Measurements from ENCODE around the gene TTLL11. TPM values are rescaled to one million over a fixed set of nuclear protein-coding genes. Genes with fewer than 3 reads are reported as not detected.
A peak's percentile ranks its signal among the peaks of the same experiment; 100 is the strongest.

Gene TTLL11
- total RNA-seq, 2 donors from 2014 or later, result 4.5 to 6.5 TPM

- DNase-seq, result no peak
- intact Hi-C loops (cut with DNase I), result no loop called here
- ATAC-seq, result no peak
Observed at GRCh38 chr9:121968056-121968455, 125.1 kb downstream of the TTLL11 start.

DNA sequence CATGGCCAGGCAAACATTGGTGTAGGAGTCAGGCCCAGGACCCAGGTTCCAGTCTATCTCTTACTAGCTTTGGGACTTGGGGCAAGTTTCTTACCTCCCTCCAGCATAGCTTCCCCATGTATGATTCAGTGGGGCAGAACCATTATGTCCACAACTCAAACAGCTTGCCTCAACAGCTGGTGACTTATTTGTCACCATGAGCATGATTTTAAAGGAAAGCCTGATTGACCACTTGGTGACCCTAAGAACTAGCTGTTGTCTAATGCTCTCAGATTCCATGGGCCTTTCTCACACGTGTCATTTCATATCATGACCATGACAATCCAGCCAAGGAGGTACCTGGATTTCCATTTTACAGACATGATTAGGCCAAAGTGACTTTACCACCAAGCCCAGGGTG is 126.4 kb downstream of the TTLL11 start:
- intact Hi-C loops (cut with DNase I), result no loop called here
- no peak for ATAC-seq

GRCh38 chr9:121963528-121963995 is 129.5 kb downstream of the TTLL11 start:
- DNase-seq (no peak), ATAC-seq (no peak)
- intact Hi-C loops (cut with DNase I), result no loop called here

More for the DNA sequence above, 126.4 kb downstream of the TTLL11 start:
- DNase-seq, result no peak

DNA sequence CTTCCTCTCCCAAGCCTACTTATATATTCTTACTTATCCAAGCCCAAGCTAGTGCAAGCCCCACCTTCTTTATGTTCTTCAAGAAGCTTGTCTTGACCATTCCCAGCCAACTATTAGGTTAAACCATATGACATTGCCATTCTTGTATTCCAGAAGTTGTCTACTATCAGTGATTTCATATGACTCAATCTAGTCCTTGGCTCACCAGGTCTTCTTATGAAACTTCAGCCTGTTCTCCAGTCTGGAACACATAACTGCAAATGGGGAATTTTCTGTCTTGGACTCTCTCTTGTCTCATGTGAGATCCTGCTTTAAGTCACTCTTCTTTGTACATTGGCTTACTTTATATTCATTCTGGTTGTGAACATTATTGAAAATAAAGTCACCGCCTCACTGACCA is 130.7 kb downstream of the TTLL11 start:
- ATAC-seq (no peak), DNase-seq (no peak)
- intact Hi-C loops (cut with DNase I), result no loop called here

DNA sequence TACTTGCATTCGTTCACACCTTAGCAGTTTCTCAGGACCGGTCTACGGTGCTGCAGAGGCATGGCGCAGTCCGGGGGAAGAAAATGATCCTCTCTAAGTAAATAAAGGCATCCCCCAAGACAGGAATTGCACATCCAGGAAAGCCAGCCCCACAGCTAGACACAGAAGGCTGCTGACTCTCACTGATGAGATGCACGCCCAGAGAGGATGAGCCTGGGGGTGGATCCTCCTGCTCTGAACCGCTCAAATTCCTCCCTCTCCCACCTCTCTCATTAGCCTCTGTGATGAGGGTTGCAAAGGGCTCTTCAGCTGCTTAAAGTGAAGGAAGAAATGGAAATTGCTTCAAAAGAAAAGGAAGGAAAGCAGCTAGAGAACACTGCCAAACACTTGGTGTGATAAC is 132.4 kb downstream of the TTLL11 start:
- ATAC-seq (no peak), DNase-seq (no peak)
- intact Hi-C loops (cut with DNase I), result no loop called here

GRCh38 chr9:121958530-121958929 is 134.6 kb downstream of the TTLL11 start:
- intact Hi-C loops (cut with DNase I), result no loop called here
- ATAC-seq, result no peak
- DNase-seq, result no peak

DNA sequence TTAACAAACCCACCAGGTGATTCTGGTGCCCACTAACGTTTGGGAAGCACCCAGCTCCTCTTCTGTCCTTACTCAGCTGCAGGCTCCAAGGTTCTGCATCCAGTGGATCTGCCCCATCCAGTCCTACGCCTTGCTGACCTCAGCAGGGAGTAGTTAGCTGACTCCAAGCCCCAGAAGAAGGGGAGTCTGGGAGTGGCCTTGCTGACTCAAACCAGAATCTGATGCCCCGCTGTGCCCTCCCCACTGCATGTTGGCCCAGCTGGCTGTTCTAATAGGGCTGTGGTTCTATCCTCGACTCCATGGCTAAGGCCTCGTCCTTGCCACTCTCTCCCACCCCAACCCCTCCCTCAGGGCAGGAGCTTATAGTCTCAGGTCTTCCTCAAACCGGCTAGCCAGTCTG is 136.3 kb downstream of the TTLL11 start:
- no peak for DNase-seq
- intact Hi-C loops (cut with DNase I), result no loop called here
- no peak for ATAC-seq

- no peak for DNase-seq
- intact Hi-C loops (cut with DNase I), result no loop called here
- ATAC-seq, result no peak
Observed at GRCh38 chr9:121955649-121956048, 137.5 kb downstream of the TTLL11 start.

DNA sequence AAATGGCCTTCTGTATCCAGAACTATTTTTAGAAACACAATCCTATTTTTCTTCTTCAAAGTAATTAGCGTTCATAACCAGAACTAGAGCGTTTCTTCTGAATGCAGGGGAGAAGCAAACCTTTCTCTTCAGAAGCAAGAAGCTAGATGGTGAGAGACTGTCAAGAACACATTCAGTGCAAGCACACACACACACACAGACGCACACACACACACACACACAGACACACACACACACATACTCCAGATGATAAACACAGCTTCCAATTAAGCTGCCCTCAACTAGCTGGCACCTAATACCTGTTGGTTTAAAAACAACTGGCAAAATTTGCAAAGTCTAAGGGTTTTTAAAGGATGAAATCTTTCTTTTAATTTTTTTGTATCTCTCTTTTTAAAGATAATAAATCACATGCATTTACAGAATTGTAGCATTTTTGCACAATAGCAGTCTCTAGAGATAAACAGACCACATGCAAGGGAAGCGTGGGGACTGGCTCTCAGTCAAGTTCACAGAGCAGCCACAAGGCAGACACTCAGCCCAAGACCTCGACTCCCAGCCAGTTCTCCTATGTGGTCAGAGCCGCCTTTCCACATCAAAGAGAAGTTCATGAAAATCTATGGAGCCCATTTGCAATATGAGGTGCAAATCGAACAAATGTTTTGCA is 138.5 kb downstream of the TTLL11 start:
- DNase-seq, result peak; percentile 65
- intact Hi-C loops (cut with DNase I), result no loop called here
- ATAC-seq, result peak; percentile 64 to 92

DNA sequence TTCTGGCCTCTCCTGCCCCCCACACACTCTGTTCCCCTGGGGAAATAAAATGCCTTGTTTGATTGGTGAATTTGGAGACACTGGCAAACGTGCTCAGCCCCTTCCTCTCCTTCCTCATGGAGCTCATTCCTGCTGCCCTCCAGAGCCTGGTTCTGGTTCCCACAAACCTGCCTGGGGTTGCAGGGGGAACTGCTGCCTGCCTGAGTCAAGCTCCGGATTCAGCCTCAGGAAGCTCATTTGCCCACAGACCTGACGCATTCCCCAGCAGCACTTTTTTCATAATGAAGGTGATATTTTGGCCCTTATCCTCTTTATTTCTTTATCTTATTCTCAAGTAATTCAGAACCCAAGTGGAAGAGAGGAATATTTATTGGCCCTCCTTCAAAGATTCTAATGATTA is 140.5 kb downstream of the TTLL11 start:
- ATAC-seq (no peak), DNase-seq (no peak)
- intact Hi-C loops (cut with DNase I), result no loop called here

DNA sequence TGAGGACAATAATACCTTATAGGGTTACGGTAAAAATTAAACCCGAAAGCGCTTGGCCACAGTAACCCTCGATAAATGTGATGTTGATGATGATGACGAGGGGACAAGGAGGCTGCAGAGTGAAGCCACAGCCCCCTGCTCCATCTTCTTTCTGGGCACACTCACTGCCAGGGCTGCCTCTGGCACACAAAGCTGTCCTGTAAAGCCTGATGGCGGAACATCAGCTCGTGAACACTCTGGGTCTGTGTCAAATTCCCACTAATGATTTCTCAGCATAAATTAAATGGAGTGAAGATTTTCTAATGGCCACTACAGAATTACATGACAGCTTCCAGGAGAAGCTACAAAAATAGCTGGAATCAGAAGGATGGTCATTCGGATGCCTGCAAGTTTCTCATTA is 142.2 kb downstream of the TTLL11 start:
- intact Hi-C loops (cut with DNase I), result no loop called here
- no peak for ATAC-seq
- no peak for DNase-seq

DNA sequence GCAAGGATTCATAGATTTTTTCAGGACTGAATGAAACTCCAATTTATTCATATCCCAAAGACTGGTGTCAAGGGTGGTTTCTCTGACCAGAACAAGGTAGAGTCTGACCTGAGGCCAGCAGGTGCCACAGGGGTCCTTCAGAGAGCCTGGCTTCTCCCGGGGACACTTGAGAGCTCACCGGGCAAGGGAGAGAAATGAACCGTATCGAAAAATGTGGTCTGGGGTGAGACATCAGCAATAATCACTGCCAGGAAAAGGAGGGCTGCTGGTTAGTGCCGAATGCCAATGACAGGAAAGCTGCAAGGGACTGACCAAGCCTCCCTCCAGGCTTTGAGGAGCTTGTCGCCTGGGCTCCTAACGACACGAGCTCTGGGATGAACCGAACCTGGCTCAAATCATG is 142.7 kb downstream of the TTLL11 start:
- intact Hi-C loops (cut with DNase I), result no loop called here
- DNase-seq (no peak), ATAC-seq (no peak)

- no peak for DNase-seq
- ATAC-seq, result no peak
- intact Hi-C loops (cut with DNase I), result no loop called here
Observed at GRCh38 chr9:121949766-121950165, 143.3 kb downstream of the TTLL11 start.

DNA sequence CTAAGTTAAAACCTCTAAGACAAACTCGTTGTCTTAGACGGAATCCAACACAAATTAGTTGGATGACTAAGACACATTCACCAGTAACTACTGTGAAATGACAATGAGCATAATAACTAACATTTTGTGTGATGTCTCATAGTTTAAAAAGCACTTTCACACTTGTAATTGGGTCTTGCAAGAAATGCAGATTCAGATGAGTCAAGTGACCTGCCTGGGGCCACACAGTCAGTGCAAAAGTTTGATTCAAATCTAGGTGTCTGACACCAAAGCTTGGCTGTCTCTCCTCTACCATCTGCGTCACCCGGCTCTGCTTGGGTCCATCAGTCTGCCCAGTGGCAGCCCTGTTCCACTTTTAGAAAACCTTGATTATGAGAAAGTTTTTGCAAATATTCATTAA is 143.7 kb downstream of the TTLL11 start:
- ATAC-seq (no peak), DNase-seq (no peak)
- intact Hi-C loops (cut with DNase I), result no loop called here

- ATAC-seq (no peak), DNase-seq (no peak)
- intact Hi-C loops (cut with DNase I), result no loop called here
Observed at GRCh38 chr9:121947775-121948174, 145.3 kb downstream of the TTLL11 start.

- intact Hi-C loops (cut with DNase I), result no loop called here
- DNase-seq (no peak), ATAC-seq (no peak)
Observed at GRCh38 chr9:121946465-121946864, 146.6 kb downstream of the TTLL11 start.

DNA sequence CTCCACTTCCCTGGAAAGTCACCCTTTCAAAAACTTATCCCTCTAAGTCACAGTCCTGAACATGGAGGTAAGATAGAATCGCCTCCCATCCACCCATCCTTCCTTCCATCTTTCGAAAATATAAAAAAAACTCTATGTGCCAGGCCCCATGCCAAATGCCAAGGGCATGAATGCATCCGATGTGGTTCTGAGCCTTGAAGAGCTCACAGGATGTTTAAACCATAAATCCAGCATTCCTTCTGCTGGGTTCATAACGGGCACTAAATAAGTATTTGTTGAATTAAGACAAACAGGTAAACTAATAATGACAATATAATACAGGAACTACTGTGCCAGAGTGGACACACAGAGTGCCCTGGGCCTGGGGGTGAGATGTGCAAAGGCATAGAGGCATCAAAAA is 147.3 kb downstream of the TTLL11 start:
- intact Hi-C loops (cut with DNase I), result no loop called here
- DNase-seq, result no peak
- no peak for ATAC-seq

GRCh38 chr9:121945281-121945680 is 147.8 kb downstream of the TTLL11 start:
- no peak for ATAC-seq
- intact Hi-C loops (cut with DNase I), result no loop called here
- DNase-seq, result no peak

- DNase-seq, result no peak
- ATAC-seq, result no peak
- intact Hi-C loops (cut with DNase I), result no loop called here
Observed at GRCh38 chr9:121944711-121945191, 148.4 kb downstream of the TTLL11 start.

DNA sequence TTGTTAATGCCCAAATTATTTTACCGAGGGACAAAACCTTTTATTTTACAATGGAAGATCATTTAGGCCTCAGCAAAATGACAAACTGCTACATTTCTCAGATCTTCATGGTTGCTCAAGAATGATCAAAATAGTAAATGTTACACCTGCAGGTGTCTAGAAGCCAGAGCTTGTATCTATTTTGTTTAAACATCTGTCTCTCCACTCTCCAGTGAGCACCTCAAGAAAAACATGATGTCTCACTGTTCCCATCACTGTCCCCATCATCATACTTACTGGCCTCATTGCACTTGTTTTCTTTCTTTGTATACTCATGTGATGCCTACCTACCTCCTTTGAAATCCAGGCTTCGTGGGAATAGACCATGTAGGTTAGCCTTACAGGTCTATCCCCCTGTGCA is 149.6 kb downstream of the TTLL11 start:
- intact Hi-C loops (cut with DNase I), result no loop called here
- DNase-seq (no peak), ATAC-seq (no peak)

DNA sequence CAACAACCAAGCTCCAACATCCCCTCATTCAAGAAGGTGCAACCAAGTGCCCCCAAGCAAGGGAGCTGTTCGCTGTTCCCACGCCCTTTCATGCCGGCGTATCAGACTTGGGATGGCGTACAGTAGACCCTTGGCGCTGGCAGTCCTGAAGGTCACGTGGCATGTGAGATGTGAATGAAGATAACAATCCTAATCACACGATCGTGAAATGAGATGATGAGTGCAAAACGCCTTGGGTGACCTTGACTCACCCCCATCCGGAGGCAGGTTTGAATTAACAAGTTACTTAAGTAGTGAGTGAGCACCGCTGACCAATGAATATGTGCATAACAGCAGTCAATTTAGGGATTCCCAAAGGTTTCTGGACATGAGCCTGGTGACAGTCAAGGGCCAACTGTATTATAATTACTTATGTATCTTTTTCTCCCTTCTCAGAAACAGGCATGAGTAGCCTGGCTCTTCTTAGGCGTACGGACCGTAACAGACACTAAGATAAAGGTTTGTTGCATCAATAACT is 150.2 kb downstream of the TTLL11 start:
- intact Hi-C loops (cut with DNase I), result no loop called here
- DNase-seq, result no peak

More for the DNA sequence above, 150.2 kb downstream of the TTLL11 start:
- no peak for ATAC-seq

All from left cardiac atrium (tissue), 4 donors.